ENCODE results near the gene TMTC2. TPM values are rescaled to one million over a fixed set of nuclear protein-coding genes. Genes with fewer than 3 reads are reported as not detected.

TMTC2 gene
- total and polyA plus RNA-seq, 3 experiments from 2014 or later = 0.13 to 2.5 (median 2.2) TPM

DNA sequence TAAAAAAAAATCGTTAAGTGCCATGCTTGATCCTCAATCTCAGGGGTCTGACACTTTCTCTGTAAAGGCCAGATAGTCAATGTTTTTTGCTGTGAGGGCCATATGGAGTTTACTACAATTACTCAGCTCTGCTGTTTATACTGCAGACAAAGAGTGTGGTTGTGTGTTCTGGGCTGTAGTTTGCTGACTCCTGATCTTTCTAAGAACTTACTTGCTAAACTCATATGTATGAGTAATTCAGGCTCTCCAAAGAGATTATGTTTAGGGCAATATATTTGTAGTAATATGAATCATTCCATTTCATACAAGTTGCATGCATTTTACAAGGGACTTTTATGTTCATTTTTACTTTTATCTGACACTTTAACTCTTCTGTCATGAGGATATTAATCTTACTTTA, 188.2 kb downstream of the TMTC2 start:
- H3K27me3 Mint-ChIP-seq = no peaks in the 10 kb centered on the region

DNA sequence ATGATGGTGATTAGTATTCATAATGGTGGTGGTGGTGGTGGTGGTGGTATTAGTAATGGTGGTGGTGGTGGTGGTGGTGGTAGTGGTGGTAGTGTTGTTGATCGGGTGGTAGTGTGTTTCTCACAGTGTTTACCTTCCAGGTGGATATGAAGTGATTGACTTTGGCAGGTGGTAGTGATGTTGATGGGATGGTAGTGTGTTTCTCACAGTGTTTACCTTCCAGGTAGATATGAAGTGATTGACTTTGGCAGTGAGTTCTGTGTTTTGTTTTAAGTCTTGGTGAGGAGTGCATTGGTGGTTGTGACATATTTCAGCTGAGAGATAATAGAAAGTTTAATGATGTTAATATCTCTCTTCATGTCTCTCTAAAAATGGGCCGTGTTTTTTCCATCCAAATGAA, 189.4 kb downstream of the TMTC2 start:
- Mint-ChIP-seq H3K4me1 (peaks cover 0 to 2% (median 0%) of the 10 kb centered on the region in 3 donors), H3K27me3 (no peaks in the 10 kb centered on the region), H3K27ac (no peak overlapping the region), H3K36me3 (peaks cover 0 to 4% (median 0%) of the 10 kb centered on the region in 3 donors), H3K4me3 (no peak overlapping the region), H3K9me3 (peaks cover 0 to 2% (median 0%) of the 10 kb centered on the region in 5 donors)
- POLR2A ChIA-PET = no interaction called here
- DNase-seq = no peak
- Histone ChIP-seq H3K9me3 (ENCODE audit: low read length) (no peaks in the 10 kb centered on the region), H3K27me3 (ENCODE audit: insufficient read depth, low read length, poor library complexity, severe bottlenecking) (no peaks in the 10 kb centered on the region), H3K4me1 (ENCODE audit: insufficient read depth, low read length) (no peaks in the 10 kb centered on the region), H3K27ac (ENCODE audit: low read depth, low read length) (no peak overlapping the region), H3K4me3 (ENCODE audit: low read length) (no peak overlapping the region), H3K36me3 (ENCODE audit: insufficient read depth, low read length) (no peaks in the 10 kb centered on the region)
- CTCF ChIA-PET = no interaction called here

More for the DNA sequence above, 188.2 kb downstream of the TMTC2 start:
- Mint-ChIP-seq H3K27ac (no peak overlapping the region), H3K9me3 (peaks cover 0 to 2% (median 0%) of the 10 kb centered on the region in 5 donors), H3K4me3 (no peak overlapping the region), H3K4me1 (peaks cover 0 to 8% (median 0%) of the 10 kb centered on the region in 3 donors), H3K36me3 (peaks cover 0 to 4% (median 2%) of the 10 kb centered on the region in 3 donors)
- Histone ChIP-seq H3K9me3 (ENCODE audit: low read length) (no peaks in the 10 kb centered on the region), H3K4me1 (ENCODE audit: insufficient read depth, low read length) (no peaks in the 10 kb centered on the region), H3K27ac (ENCODE audit: low read depth, low read length) (no peak overlapping the region), H3K4me3 (ENCODE audit: low read length) (no peak overlapping the region), H3K36me3 (ENCODE audit: insufficient read depth, low read length) (no peaks in the 10 kb centered on the region), H3K27me3 (ENCODE audit: insufficient read depth, low read length, poor library complexity, severe bottlenecking) (no peaks in the 10 kb centered on the region)
- DNase-seq = no peak
- ChIA-PET POLR2A (no interaction called here), CTCF (no interaction called here)

DNA sequence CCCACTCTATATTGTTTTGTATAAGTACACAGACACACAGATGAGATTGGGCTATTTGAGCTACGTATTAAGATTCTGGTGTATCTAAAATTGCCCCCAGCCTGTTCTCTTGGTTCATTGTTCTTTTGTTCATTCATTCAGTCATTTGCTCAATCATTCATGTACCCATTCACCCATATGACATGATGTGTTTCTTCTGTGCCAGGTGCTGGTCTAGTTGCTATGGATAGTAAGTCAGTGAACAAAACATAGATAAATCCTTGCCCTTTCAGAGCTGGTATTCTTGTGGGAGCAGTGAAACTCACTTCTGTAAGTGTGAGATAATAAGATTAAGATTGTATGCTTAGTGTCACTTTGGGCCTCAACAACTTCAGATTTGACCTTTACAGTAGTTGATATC, 191.3 kb downstream of the TMTC2 start:
- H3K27me3 ChIP-seq (ENCODE audit: insufficient read depth, low read length, poor library complexity, severe bottlenecking) = no peaks in the 10 kb centered on the region
- Mint-ChIP-seq H3K4me1 (no peaks in the 10 kb centered on the region), H3K9me3 (peaks cover 0 to 2% (median 0%) of the 10 kb centered on the region in 5 donors), H3K36me3 (peaks cover 0 to 4% (median 0%) of the 10 kb centered on the region in 3 donors), H3K27ac (no peak overlapping the region), H3K4me3 (no peak overlapping the region), H3K27me3 (no peaks in the 10 kb centered on the region)
- no peaks in the 10 kb centered on the region for H3K4me1 ChIP-seq (ENCODE audit: insufficient read depth, low read length)
- H3K9me3 ChIP-seq (ENCODE audit: low read length) = no peaks in the 10 kb centered on the region
- H3K4me3 ChIP-seq (ENCODE audit: low read length) = no peak overlapping the region
- H3K27ac ChIP-seq (ENCODE audit: low read depth, low read length) = no peak overlapping the region
- CTCF ChIA-PET = no interaction called here
- no peaks in the 10 kb centered on the region for H3K36me3 ChIP-seq (ENCODE audit: insufficient read depth, low read length)
- POLR2A ChIA-PET = no interaction called here
- no peak for DNase-seq

DNA sequence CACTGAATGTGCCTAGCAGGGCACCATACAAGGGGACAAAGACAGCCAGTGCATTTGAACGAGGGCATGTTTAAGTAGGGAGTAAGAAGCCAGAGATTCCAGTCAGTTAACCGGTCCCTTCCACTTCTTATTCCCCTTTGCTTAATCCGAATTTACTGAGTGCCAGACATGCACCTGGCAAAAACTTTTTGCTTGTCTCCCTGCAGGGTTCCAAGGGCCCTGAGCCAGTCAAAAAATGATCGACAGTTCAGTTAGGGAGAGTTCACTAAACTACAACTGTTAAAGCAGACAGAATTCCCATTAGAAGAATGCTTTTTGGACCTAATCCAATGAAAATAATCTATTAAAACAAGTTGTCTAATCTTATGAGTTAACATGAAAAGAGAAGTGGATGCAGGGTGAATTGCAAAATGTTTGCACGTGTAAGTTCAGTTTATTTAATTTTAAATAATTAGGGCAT, 193.8 kb downstream of the TMTC2 start:
- Mint-ChIP-seq H3K27me3 (no peaks in the 10 kb centered on the region), H3K36me3 (peaks cover 0 to 5% (median 0%) of the 10 kb centered on the region in 3 donors), H3K4me3 (no peak overlapping the region), H3K27ac (no peak overlapping the region), H3K9me3 (peaks cover 0 to 2% (median 0%) of the 10 kb centered on the region in 5 donors), H3K4me1 (no peaks in the 10 kb centered on the region)
- CTCF ChIA-PET = no interaction called here
- Histone ChIP-seq H3K4me1 (ENCODE audit: insufficient read depth, low read length) (no peaks in the 10 kb centered on the region), H3K36me3 (ENCODE audit: insufficient read depth, low read length) (no peaks in the 10 kb centered on the region), H3K27me3 (ENCODE audit: insufficient read depth, low read length, poor library complexity, severe bottlenecking) (no peaks in the 10 kb centered on the region), H3K27ac (ENCODE audit: low read depth, low read length) (no peak overlapping the region), H3K4me3 (ENCODE audit: low read length) (no peak overlapping the region), H3K9me3 (ENCODE audit: low read length) (no peaks in the 10 kb centered on the region)
- POLR2A ChIA-PET = no interaction called here
- DNase-seq = no peak

DNA sequence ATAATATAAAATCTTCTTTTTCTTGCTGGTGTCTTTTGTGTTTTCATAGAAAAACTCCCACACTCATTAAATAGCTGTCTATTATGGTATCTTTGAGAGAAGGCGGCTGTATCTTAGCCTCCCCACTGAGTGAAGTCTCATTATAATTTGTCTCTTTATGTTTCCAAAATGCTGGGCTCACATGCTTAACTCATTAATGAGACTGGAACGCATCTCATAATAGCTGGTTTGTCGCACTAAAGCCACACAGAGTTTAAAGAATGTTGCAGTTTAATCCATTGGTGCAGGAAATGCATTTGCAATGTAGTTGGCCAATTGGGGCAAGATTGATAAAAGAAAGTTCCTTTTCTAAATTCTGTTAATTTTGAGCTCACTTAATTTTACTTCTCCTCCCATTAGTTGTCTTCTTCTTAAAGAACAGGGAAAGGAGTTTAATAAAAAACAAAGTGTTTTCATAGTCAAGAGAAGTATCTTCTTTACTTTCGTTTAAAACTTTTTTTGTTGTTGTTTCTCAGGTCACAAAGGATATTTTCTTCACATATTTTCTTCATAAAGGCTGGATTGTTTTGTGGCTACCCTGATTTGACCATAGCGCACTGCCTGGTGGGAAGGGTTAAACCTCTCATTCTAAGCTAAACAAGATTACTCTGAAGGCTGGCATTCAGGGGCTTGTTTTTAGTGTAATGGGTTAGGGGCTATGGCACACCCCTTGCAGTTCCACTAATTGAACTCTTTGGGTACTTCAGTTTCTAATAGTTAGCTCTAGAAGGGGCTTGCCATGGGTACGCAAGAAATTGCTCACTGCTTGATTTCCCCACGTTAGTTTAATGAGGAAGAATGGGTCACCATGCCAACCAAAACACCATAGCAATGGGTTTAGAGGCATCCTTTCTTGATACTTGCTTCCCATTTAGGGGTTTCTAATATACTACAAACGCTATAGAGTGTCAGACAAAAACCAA, 197.0 kb downstream of the TMTC2 start:
- CTCF ChIA-PET = no interaction called here
- no peak overlapping the region for H3K27ac Mint-ChIP-seq
- no peaks in the 10 kb centered on the region for H3K4me1 Mint-ChIP-seq

DNA sequence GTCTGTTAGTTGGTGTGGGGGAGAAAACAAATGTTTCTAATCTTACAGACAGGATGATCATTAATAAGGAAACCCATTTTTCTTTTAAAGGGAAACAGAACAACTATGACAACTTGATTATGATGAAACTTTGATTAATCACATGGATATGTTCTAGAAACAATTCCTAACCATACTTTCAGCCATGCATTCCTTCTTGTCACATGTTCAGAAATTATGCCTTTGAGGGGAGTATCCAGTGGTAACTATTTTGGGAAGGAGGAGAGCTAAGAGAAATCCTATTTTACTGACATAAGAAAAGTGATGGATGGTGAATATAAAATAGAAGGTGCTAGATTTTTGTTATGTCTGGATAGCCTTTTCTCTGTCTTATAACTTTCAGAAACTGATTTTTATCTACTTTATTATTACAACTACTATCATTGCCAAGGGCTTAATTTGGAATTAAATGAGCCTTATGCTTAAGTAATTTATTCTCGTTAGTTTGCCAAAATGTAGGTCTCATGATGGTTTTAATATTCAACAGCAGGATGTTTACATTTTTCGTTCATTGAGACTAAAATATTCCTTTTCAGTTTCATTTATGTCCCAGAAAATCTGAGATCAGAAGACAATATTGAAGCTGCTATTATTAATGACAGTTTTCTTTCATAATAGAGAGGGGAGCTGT, 200.1 kb downstream of the TMTC2 start:
- no peaks in the 10 kb centered on the region for H3K27me3 Mint-ChIP-seq
- no peaks in the 10 kb centered on the region for H3K27me3 ChIP-seq (ENCODE audit: insufficient read depth, low read length, poor library complexity, severe bottlenecking)
- no peak overlapping the region for H3K27ac Mint-ChIP-seq
- no peaks in the 10 kb centered on the region for H3K4me1 ChIP-seq (ENCODE audit: insufficient read depth, low read length)
- H3K36me3 ChIP-seq (ENCODE audit: insufficient read depth, low read length) = no peaks in the 10 kb centered on the region
- POLR2A ChIA-PET = no interaction called here
- H3K27ac ChIP-seq (ENCODE audit: low read depth, low read length) = no peak overlapping the region
- CTCF ChIA-PET = no interaction called here
- H3K4me1 Mint-ChIP-seq = no peaks in the 10 kb centered on the region
- no peak overlapping the region for H3K4me3 ChIP-seq (ENCODE audit: low read length)
- no peak for DNase-seq
- peaks cover 0 to 1% (median 0%) of the 10 kb centered on the region in 3 donors for H3K36me3 Mint-ChIP-seq
- H3K4me3 Mint-ChIP-seq = no peak overlapping the region
- no peaks in the 10 kb centered on the region for H3K9me3 ChIP-seq (ENCODE audit: low read length)
- H3K9me3 Mint-ChIP-seq = no peaks in the 10 kb centered on the region

More for the DNA sequence above, 197.0 kb downstream of the TMTC2 start:
- Histone ChIP-seq H3K4me3 (ENCODE audit: low read length) (no peak overlapping the region), H3K4me1 (ENCODE audit: insufficient read depth, low read length) (no peaks in the 10 kb centered on the region), H3K27me3 (ENCODE audit: insufficient read depth, low read length, poor library complexity, severe bottlenecking) (no peaks in the 10 kb centered on the region), H3K9me3 (ENCODE audit: low read length) (no peaks in the 10 kb centered on the region), H3K27ac (ENCODE audit: low read depth, low read length) (no peak overlapping the region), H3K36me3 (ENCODE audit: insufficient read depth, low read length) (no peaks in the 10 kb centered on the region)
- peaks cover 0 to 3% (median 0%) of the 10 kb centered on the region in 3 donors for H3K36me3 Mint-ChIP-seq
- no peaks in the 10 kb centered on the region for H3K9me3 Mint-ChIP-seq
- no peak overlapping the region for H3K4me3 Mint-ChIP-seq
- POLR2A ChIA-PET = no interaction called here
- no peaks in the 10 kb centered on the region for H3K27me3 Mint-ChIP-seq
- no peak for DNase-seq

DNA sequence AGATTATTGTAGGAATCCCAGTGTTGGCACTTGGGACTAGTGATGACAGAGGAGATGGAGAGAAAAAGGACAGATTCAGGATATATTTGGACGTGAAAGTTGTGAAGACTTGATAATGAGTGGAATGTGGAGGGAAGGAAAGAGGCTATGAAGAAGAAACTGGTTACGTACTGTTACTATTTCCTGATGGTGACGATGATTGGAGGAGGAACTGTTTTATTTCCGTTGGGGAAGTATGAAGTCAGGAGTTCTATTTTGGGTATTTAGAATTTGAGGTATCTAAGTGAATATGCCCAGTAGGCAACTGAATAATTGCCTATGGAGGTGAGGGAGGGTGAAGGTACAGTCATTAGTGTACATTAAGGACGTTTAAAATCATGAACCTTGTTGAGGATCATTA, 207.2 kb downstream of the TMTC2 start:
- ChIA-PET POLR2A (no interaction called here), CTCF (no interaction called here)
- no peak overlapping the region for H3K4me3 Mint-ChIP-seq
- peaks cover 0 to 2% (median 0%) of the 10 kb centered on the region in 3 donors for H3K4me1 Mint-ChIP-seq
- no peaks in the 10 kb centered on the region for H3K4me1 ChIP-seq (ENCODE audit: insufficient read depth, low read length)
- H3K27ac Mint-ChIP-seq = peak overlapping the region in 1 of 8 donors; percentile 2
- peaks cover 0 to 2% of the 10 kb centered on the region in 2 donors for H3K27me3 Mint-ChIP-seq
- no peaks in the 10 kb centered on the region for H3K36me3 ChIP-seq (ENCODE audit: insufficient read depth, low read length)
- no peaks in the 10 kb centered on the region for H3K27me3 ChIP-seq (ENCODE audit: insufficient read depth, low read length, poor library complexity, severe bottlenecking)
- peaks cover 0 to 2% (median 0%) of the 10 kb centered on the region in 5 donors for H3K9me3 Mint-ChIP-seq
- DNase-seq = no peak
- H3K4me3 ChIP-seq (ENCODE audit: low read length) = no peak overlapping the region
- no peaks in the 10 kb centered on the region for H3K9me3 ChIP-seq (ENCODE audit: low read length)
- peaks cover 0 to 5% (median 0%) of the 10 kb centered on the region in 3 donors for H3K36me3 Mint-ChIP-seq
- H3K27ac ChIP-seq (ENCODE audit: low read depth, low read length) = no peak overlapping the region

DNA sequence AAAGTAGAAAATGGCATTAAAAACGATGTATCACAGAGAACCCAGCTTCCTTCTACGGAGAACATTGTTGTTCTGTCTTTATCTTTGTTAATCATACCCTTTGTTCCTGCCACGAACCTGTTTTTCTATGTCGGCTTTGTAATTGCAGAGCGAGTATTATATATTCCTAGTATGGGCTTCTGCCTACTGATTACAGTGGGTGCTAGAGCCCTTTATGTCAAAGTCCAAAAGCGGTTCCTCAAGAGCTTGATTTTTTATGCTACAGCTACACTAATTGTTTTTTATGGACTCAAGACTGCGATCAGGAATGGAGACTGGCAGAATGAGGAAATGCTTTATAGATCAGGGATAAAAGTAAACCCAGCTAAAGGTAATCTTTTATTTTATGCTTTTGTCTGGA, 209.6 kb downstream of the TMTC2 start:
- no peak overlapping the region for H3K27ac ChIP-seq (ENCODE audit: low read depth, low read length)
- peak overlapping the region in 1 of 8 donors; percentile 22 for H3K27ac Mint-ChIP-seq
- no peak overlapping the region for H3K4me3 ChIP-seq (ENCODE audit: low read length)
- H3K9me3 Mint-ChIP-seq = peaks cover 0 to 2% (median 0%) of the 10 kb centered on the region in 5 donors
- no peaks in the 10 kb centered on the region for H3K36me3 ChIP-seq (ENCODE audit: insufficient read depth, low read length)
- ChIA-PET POLR2A (no interaction called here), CTCF (no interaction called here)
- no peaks in the 10 kb centered on the region for H3K27me3 ChIP-seq (ENCODE audit: insufficient read depth, low read length, poor library complexity, severe bottlenecking)
- H3K9me3 ChIP-seq (ENCODE audit: low read length) = no peaks in the 10 kb centered on the region
- peaks cover 0 to 5% (median 0%) of the 10 kb centered on the region in 3 donors for H3K36me3 Mint-ChIP-seq
- H3K27me3 Mint-ChIP-seq = peaks cover 0 to 2% of the 10 kb centered on the region in 2 donors
- H3K4me1 ChIP-seq (ENCODE audit: insufficient read depth, low read length) = no peaks in the 10 kb centered on the region
- DNase-seq = no peak
- peaks cover 0 to 2% (median 0%) of the 10 kb centered on the region in 3 donors for H3K4me1 Mint-ChIP-seq
- H3K4me3 Mint-ChIP-seq = no peak overlapping the region
